GM19351 (cell line): ENCODE measurements around the gene RUSF1.
"Not testable (repeated sequence)": the region's sequence is repeated elsewhere in the genome, so short reads cannot be mapped to it uniquely, and the experiment has no call there.

Source experiments
- ATAC-seq: cut with Tn5 transposase; IDR thresholded peaks from one replicate; pipeline ENCODE4 v1.9.1; 2021; ENCODE audit warnings: mild to moderate bottlenecking, moderate library complexity; ENCODE audit not compliant: unreplicated experiment

RUSF1 gene

GRCh38 chr16:31507929-31508705, at the start of gene RUSF1:
RUSF1 (minus strand) TSS chr16:31508391; CDS start chr16:31508373, 18 bp downstream.
- ATAC-seq: peak; percentile 88

- no peak for ATAC-seq
Measured at GRCh38 chr16:31542763-31543162, 34.6 kb upstream of the RUSF1 start.

GRCh38 chr16:31539762-31540161, 31.6 kb upstream of the RUSF1 start:
- not testable (repeated sequence) for ATAC-seq

GRCh38 chr16:31538243-31538598, 30.0 kb upstream of the RUSF1 start:
- ATAC-seq: not testable (repeated sequence)

GRCh38 chr16:31537362-31538242, 29.4 kb upstream of the RUSF1 start:
- no peak for ATAC-seq

- no peak for ATAC-seq
Measured at GRCh38 chr16:31536804-31537361, 28.7 kb upstream of the RUSF1 start.

GRCh38 chr16:31535737-31536136, 27.5 kb upstream of the RUSF1 start:
- ATAC-seq: no peak

- ATAC-seq: no peak
Measured at GRCh38 chr16:31532896-31533295, 24.7 kb upstream of the RUSF1 start.

- no peak for ATAC-seq
Measured at GRCh38 chr16:31532120-31532519, 23.9 kb upstream of the RUSF1 start.

GRCh38 chr16:31531096-31531495, 22.9 kb upstream of the RUSF1 start:
- no peak for ATAC-seq

GRCh38 chr16:31530405-31530804, 22.2 kb upstream of the RUSF1 start:
- no peak for ATAC-seq

- no peak for ATAC-seq
Measured at GRCh38 chr16:31529937-31530312, 21.7 kb upstream of the RUSF1 start.

- ATAC-seq: no peak
Measured at GRCh38 chr16:31529108-31529936, 21.1 kb upstream of the RUSF1 start.

- no peak for ATAC-seq
Measured at GRCh38 chr16:31528523-31529107, 20.4 kb upstream of the RUSF1 start.

- ATAC-seq: no peak
Measured at GRCh38 chr16:31527734-31528274, 19.6 kb upstream of the RUSF1 start, which contains the start of gene AHSP. AHSP (plus strand) TSS chr16:31527900; CDS start chr16:31528140, 240 bp downstream.

GRCh38 chr16:31525113-31525512, 16.9 kb upstream of the RUSF1 start:
- ATAC-seq: no peak

GRCh38 chr16:31523768-31524167, 15.6 kb upstream of the RUSF1 start:
- ATAC-seq: not testable (repeated sequence)

- no peak for ATAC-seq
Measured at GRCh38 chr16:31522071-31522470, 13.9 kb upstream of the RUSF1 start.

- ATAC-seq: no peak
Measured at GRCh38 chr16:31521368-31521767, 13.2 kb upstream of the RUSF1 start.
